A549 (cell line): ENCODE results near the gene DNAJC22. TPM values are rescaled to one million over a fixed set of nuclear protein-coding genes. Genes with fewer than 3 reads are reported as not detected.

Experiments
- ATAC-seq, 2 experiments: fragments of 200-7000 bp in 1 of 2; fragments of >200 bp in 1 of 2; cut with Nextera tagmentation in 1 of 2; cut with Tn5 transposase in 1 of 2; 3 replicates each; pipeline versions ENCODE4 v1.8.0 to v1.9.1; 2018 to 2020; ENCODE audit warnings: mild to moderate bottlenecking in 1 of 2, moderate library complexity in 1 of 2
- CTCF ChIA-PET: fragments of 300-600 bp; sonication (Branson Sonifier 250); formaldehyde crosslinking; extraction: SDS; loops from one replicate; lab custom pipeline; 2021; ENCODE audit warnings: antibody characterized with exemption, inconsistent platforms; lab: Yijun Ruan, JAX
- POLR2A ChIA-PET: fragments of 350-600 bp; formaldehyde crosslinking; extraction: SDS; loops from one replicate; lab custom pipeline; 2021; ENCODE audit warnings: antibody characterized with exemption, inconsistent platforms; lab: Yijun Ruan, JAX
- DNase-seq, 2 experiments: peaks; one replicate each; pipeline versions ENCODE4 v3.0.0 to v3.0.0-alpha.2; 2011 to 2016; ENCODE audit warnings: low read depth in 1 of 2, low spot score in 1 of 2
- FAIRE-seq: peaks from 2 replicates; lab custom pipeline; 2011; peaks lifted over from hg19 to GRCh38; lab: Jason Lieb, UNC
- H3K27ac ChIP-seq, 2 experiments: fragments of >200 bp; sonication (Bioruptor Twin); formaldehyde crosslinking; 3 replicates each; pipeline ENCODE4 v1.5.1; 2016 to 2017
- H3K4me1 ChIP-seq: fragments of >200 bp; sonication (Bioruptor Twin); formaldehyde crosslinking; 3 replicates; pipeline ENCODE4 v1.6.1; 2016
- H3K4me2 ChIP-seq: fragments of >200 bp; sonication (Bioruptor Twin); formaldehyde crosslinking; 3 replicates; pipeline ENCODE4 v1.6.1; 2016
- H3K4me3 ChIP-seq: fragments of >200 bp; sonication (Bioruptor Twin); formaldehyde crosslinking; 3 replicates; pipeline ENCODE4 v1.5.1; 2016
- H3K9me3 ChIP-seq: fragments of >200 bp; sonication (Bioruptor Twin); formaldehyde crosslinking; 3 replicates; pipeline ENCODE4 v1.6.1; 2016
- CTCF ChIP-seq: fragments of >200 bp; sonication (Bioruptor Twin); formaldehyde crosslinking; IDR thresholded peaks from 3 replicates; pipeline ENCODE4 v1.5.1; 2016
- FOSL2 ChIP-seq, 2 experiments: fragments of 450-650 bp in 1 of 2; fragments of >200 bp in 1 of 2; sonication (Bioruptor Twin) in 1 of 2; formaldehyde crosslinking; IDR thresholded peaks; 2 replicates each; pipeline versions ENCODE4 v1.5.0 to v1.6.1; 2016 to 2020; ENCODE audit warnings: mild to moderate bottlenecking in 1 of 2, moderate library complexity in 1 of 2
- FOXS1 ChIP-seq: fragments of 250-450 bp; sonication (Bioruptor Pico); IDR thresholded peaks from 2 replicates; pipeline ENCODE4 v1.5.0; 2020; ENCODE audit warnings: mild to moderate bottlenecking, moderate library complexity
- HES2 ChIP-seq: fragments of >200 bp; sonication (Bioruptor Twin); formaldehyde crosslinking; IDR thresholded peaks from 2 replicates; pipeline ENCODE4 v1.6.1; 2016
- HEYL ChIP-seq: fragments of 250-450 bp; sonication (Bioruptor Pico); IDR thresholded peaks from 2 replicates; pipeline ENCODE4 v1.8.0; 2021; ENCODE audit warnings: mild to moderate bottlenecking, moderate library complexity
- HMGXB4 ChIP-seq: fragments of 250-450 bp; sonication (Bioruptor Pico); IDR thresholded peaks from 2 replicates; pipeline ENCODE4 v1.5.0; 2021; ENCODE audit warnings: mild to moderate bottlenecking, moderate library complexity, borderline replicate concordance
- HOXB5 ChIP-seq: fragments of 250-450 bp; sonication (Bioruptor Pico); IDR thresholded peaks from 2 replicates; pipeline ENCODE4 v1.5.0; 2020; ENCODE audit warnings: mild to moderate bottlenecking, moderate library complexity
- MAFK ChIP-seq: fragments of 450-650 bp; IDR thresholded peaks from 2 replicates; pipeline ENCODE4 v1.6.1; 2014; ENCODE audit not compliant: partially characterized antibody
- MAX ChIP-seq: IDR thresholded peaks from 2 replicates; pipeline ENCODE4 v1.6.1; 2012
- POLR2AphosphoS2 ChIP-seq: conservative IDR thresholded peaks from 2 replicates; pipeline ENCODE4 v1.6.1; 2012; ENCODE audit warnings: low read length, improper control_type of control experiment, inconsistent platforms
- RAD21 ChIP-seq, 2 experiments: fragments of >200 bp in 1 of 2; sonication (Bioruptor Twin) in 1 of 2; formaldehyde crosslinking in 1 of 2; IDR thresholded peaks in 1 of 2; conservative IDR thresholded peaks in 1 of 2; 2 replicates in 1 of 2; 3 replicates in 1 of 2; pipeline ENCODE4 v1.6.1; 2012 to 2018; ENCODE audit warnings: inconsistent platforms in 1 of 2
- RCOR1 ChIP-seq: fragments of 150-350 bp; IDR thresholded peaks from 2 replicates; pipeline ENCODE4 v1.6.1; 2014; ENCODE audit warnings: antibody characterized with exemption, low read length, low read depth
- SMC3 ChIP-seq: fragments of >200 bp; sonication (Bioruptor Twin); formaldehyde crosslinking; IDR thresholded peaks from 3 replicates; pipeline ENCODE4 v1.6.1; 2018; ENCODE audit warnings: inconsistent platforms
- WGBS: methylation state at CpG from one replicate; pipeline ENCODE4 v1.1.6; 2017; ENCODE audit errors: missing lambda C conversion rate; 5-methylcytosine and 5-hydroxymethylcytosine counted together
- polyA plus RNA-seq, 4 experiments: library from polyadenylated mRNA; depleted of rRNA in 3 of 4; stranded (reverse); fragments of >200 nt; fragmentation: RNase III in 1 of 4; extraction: RNeasy Plus Mini Kit Qiagen cat#74134 plus additional on column Dnase treatment in 1 of 4; gene quantifications; 2 replicates in 3 of 4; 3 replicates in 1 of 4; pipeline ENCODE4 v1.2.3, GENCODE V29; 2011 to 2017

The DNAJC22 gene
- polyA plus RNA-seq, 2 of the 4 experiments (the other 2 are of a cell fraction) = 22.6 to 35.5 TPM

- Histone ChIP-seq H3K4me3 (peak overlapping the region; percentile 48), H3K4me1 (peaks cover 41% of the 10 kb centered on the region)
- TF ChIP-seq FOXS1 (CRISPR knock-in tag) (no peak), RAD21 (conservative IDR thresholded peaks at IDR 0.05 in 1 of 2, IDR thresholded peaks at IDR 0.05 in 1 of 2) (peak; percentile 54 to 66), SMC3 (peak; percentile 80), MAFK (peak; percentile 17), MAX (peak; percentile 1; the same call in 1 of the 2 replicates), HES2 (no peak), HEYL (no peak), FOSL2 (IDR thresholded peaks at IDR 0.05) (no peak), FOSL2 (CRISPR knock-in tag; IDR thresholded peaks at IDR 0.05) (no peak), CTCF (peak; percentile 98), POLR2AphosphoS2 (no peak), RCOR1 (no peak)
- TF ChIP-seq, all 56 proteins: peak for 5
- Histone ChIP-seq H3K4me2 (peak overlapping the region; percentile 99), H3K9me3 (no peaks in the 10 kb centered on the region), H3K27ac (peak overlapping the region; percentile 72 to 86)
- peak; percentile 88 to 95 for DNase-seq
- 27% methylated on average over 58 of the region's 58 CpGs for WGBS
- CTCF ChIA-PET = interaction anchor here (0.5 to 4.0 kb wide), 70 partner anchors 9 to 589 kb away, joined by 3 to 164 read pairs (median 5); partner anchors contain the start of genes KCNH3, PRPH, SPATS2 and TROAP
- POLR2A ChIA-PET = interaction anchor here (0.7 to 2.8 kb wide), 5 partner anchors 10 to 76 kb away, joined by 3 to 17 read pairs (median 4); partner anchors contain the start of genes SPATS2 and TROAP
- no peak for FAIRE-seq
- ATAC-seq = peak; percentile 60 to 83
Measured at GRCh38 chr12:49342066-49342913, 4.4 kb upstream of the DNAJC22 start.

- ATAC-seq (peak in 1 of 2 experiments; percentile 9; a peak in 3 of 6 replicates), FAIRE-seq (no peak), DNase-seq (peak in 1 of 2 experiments; percentile 35)
- TF ChIP-seq HMGXB4 (no peak), HOXB5 (CRISPR knock-in tag) (0 out of 2 replicates have a peak, but pooled peaks have one; percentile 6)
- CTCF ChIA-PET = interaction anchor here (0.7 to 4.0 kb wide), 56 partner anchors 9 to 588 kb away, joined by 3 to 164 read pairs (median 6); partner anchors contain the start of genes KCNH3, PRPH, SPATS2 and TROAP
- H3K4me2 ChIP-seq = peak overlapping the region; percentile 99
- H3K9me3 ChIP-seq = no peaks in the 10 kb centered on the region
- 24% methylated on average over 32 of the region's 33 CpGs for WGBS
- POLR2A ChIA-PET = interaction anchor here (0.7 to 2.8 kb wide), 4 partner anchors 11 to 24 kb away, joined by 3 to 17 read pairs (median 5); partner anchors contain the start of genes SPATS2 and TROAP
- H3K4me1 ChIP-seq = peaks cover 42% of the 10 kb centered on the region
- peak overlapping the region; percentile 48 for H3K4me3 ChIP-seq
- peak overlapping the region; percentile 39 to 72; a peak in 5 of 6 replicates for H3K27ac ChIP-seq
Measured at GRCh38 chr12:49342914-49343731, 3.6 kb upstream of the DNAJC22 start.
